ENCODE data around the gene SESN3. TPM values are rescaled to one million over a fixed set of nuclear protein-coding genes. Genes with fewer than 3 reads are reported as not detected.

SESN3 gene
- total and polyA plus RNA-seq, 8 donors, result 1.6 to 26.8 (median 5.7) TPM

DNA sequence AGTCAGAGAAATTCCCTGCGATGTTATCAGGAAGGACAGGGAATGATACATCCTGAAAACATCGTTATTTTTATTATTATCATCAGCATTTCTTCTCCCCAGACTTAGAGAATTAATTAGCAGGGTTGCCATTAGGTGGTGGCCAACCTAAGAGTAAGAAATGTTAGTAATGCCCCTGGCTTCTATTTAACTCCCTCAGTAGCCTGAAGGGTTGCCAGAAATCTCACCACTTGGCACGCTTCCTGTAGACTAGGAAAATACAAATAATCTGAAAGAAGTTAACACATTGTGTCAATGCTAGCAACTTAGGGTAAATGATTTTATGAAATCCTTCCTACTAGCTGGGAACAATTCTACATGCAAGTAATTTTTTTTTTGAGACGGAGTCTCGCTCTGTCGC, 95.8 kb downstream of the SESN3 start:
- no peak for FAIRE-seq
- TF ChIP-seq, protein P1, sequence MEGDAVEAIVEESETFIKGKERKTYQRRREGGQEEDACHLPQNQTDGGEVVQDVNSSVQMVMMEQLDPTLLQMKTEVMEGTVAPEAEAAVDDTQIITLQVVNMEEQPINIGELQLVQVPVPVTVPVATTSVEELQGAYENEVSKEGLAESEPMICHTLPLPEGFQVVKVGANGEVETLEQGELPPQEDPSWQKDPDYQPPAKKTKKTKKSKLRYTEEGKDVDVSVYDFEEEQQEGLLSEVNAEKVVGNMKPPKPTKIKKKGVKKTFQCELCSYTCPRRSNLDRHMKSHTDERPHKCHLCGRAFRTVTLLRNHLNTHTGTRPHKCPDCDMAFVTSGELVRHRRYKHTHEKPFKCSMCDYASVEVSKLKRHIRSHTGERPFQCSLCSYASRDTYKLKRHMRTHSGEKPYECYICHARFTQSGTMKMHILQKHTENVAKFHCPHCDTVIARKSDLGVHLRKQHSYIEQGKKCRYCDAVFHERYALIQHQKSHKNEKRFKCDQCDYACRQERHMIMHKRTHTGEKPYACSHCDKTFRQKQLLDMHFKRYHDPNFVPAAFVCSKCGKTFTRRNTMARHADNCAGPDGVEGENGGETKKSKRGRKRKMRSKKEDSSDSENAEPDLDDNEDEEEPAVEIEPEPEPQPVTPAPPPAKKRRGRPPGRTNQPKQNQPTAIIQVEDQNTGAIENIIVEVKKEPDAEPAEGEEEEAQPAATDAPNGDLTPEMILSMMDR (IDR thresholded peaks at IDR 0.05), result no peak
- Histone ChIP-seq H3K27ac (peak overlapping the region in 1 of 4 donors; percentile 36), H3K27me3 (no peaks in the 10 kb centered on the region), H3K36me3 (no peaks in the 10 kb centered on the region), H3K9me3 (no peaks in the 10 kb centered on the region), H3K4me1 (peaks cover 0 to 7% (median 7%) of the 10 kb centered on the region in 3 donors), H3K4me3 (no peak overlapping the region)
- intact Hi-C loops (cut with DNase I), result no loop called here
- ATAC-seq, result peak in 3 of 4 donors; percentile 61 to 76 (median 69)
- WGBS, 2 donors, result 13 to 57% methylated on average over 3 to 6 of the region's 6 CpGs
- DNase-seq, result peak in 4 of 6 donors; percentile 26 to 55 (median 36)

GRCh38 chr11:95134491-95134890, 96.5 kb downstream of the SESN3 start:
- Histone ChIP-seq H3K4me1 (peaks cover 0 to 7% (median 7%) of the 10 kb centered on the region in 3 donors), H3K36me3 (no peaks in the 10 kb centered on the region), H3K4me3 (no peak overlapping the region), H3K27ac (peak overlapping the region in 1 of 4 donors; percentile 36), H3K27me3 (no peaks in the 10 kb centered on the region), H3K9me3 (no peaks in the 10 kb centered on the region)
- 27 to 32% methylated on average over 5 of the region's 5 CpGs for WGBS, 2 donors
- intact Hi-C loops (cut with DNase I), result no loop called here
- DNase-seq, result peak in 1 of 6 donors; percentile 25
- FAIRE-seq, result no peak
- ATAC-seq, result peak in 3 of 4 donors; percentile 76 to 93 (median 78)
- TF ChIP-seq, protein P1 (IDR thresholded peaks at IDR 0.05), result no peak

- ATAC-seq, result no peak
- DNase-seq, result no peak
- peaks cover 0 to 8% (median 0%) of the 10 kb centered on the region in 3 donors for H3K36me3 ChIP-seq
- TF ChIP-seq, protein P1 (IDR thresholded peaks at IDR 0.05), result no peak
- peaks cover 0 to 7% (median 7%) of the 10 kb centered on the region in 3 donors for H3K4me1 ChIP-seq
- H3K9me3 ChIP-seq, result no peaks in the 10 kb centered on the region
- H3K27ac ChIP-seq, result no peak overlapping the region
- WGBS, 2 donors, result 68 to 80% methylated on average over 2 of the region's 2 CpGs
- H3K27me3 ChIP-seq, result no peaks in the 10 kb centered on the region
- H3K4me3 ChIP-seq, result no peak overlapping the region
- FAIRE-seq, result no peak
- intact Hi-C loops (cut with DNase I), result no loop called here
Measured at GRCh38 chr11:95132956-95133355, 98.0 kb downstream of the SESN3 start.

DNA sequence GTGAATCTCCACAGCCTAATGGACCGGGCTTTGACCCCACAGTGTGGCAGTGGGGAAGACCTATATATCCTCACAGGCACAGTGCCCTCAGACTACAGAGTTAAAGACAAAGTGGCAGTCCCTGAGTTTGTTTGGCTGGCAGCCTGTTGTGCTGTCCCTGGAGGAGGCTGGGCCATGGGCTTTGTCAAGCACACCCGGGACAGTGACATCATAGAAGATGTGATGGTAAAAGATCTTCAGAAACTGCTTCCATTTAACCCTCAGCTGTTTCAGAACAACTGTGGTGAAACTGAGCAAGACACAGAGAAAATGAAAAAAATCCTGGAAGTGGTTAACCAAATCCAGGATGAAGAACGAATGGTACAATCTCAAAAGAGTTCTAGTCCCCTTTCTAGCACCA, 102.4 kb downstream of the SESN3 start:
- no peaks in the 10 kb centered on the region for H3K27me3 ChIP-seq
- TF ChIP-seq, protein P1 (IDR thresholded peaks at IDR 0.05), result no peak
- H3K9me3 ChIP-seq, result no peaks in the 10 kb centered on the region
- no peaks in the 10 kb centered on the region for H3K4me1 ChIP-seq
- FAIRE-seq (no peak), DNase-seq (no peak), ATAC-seq (no peak)
- H3K4me3 ChIP-seq, result no peak overlapping the region
- no peak overlapping the region for H3K27ac ChIP-seq
- peaks cover 0 to 8% (median 0%) of the 10 kb centered on the region in 3 donors for H3K36me3 ChIP-seq
- intact Hi-C loops (cut with DNase I), result no loop called here
- WGBS, 2 donors, result 90 to 97% methylated on average over 3 of the region's 3 CpGs

- 79 to 87% methylated on average over 3 of the region's 3 CpGs for WGBS, 2 donors
- FAIRE-seq (no peak), DNase-seq (no peak), ATAC-seq (no peak)
- no peaks in the 10 kb centered on the region for H3K27me3 ChIP-seq
- no peak overlapping the region for H3K4me3 ChIP-seq
- no peak overlapping the region for H3K27ac ChIP-seq
- no peaks in the 10 kb centered on the region for H3K9me3 ChIP-seq
- TF ChIP-seq, protein P1 (IDR thresholded peaks at IDR 0.05), result no peak
- peaks cover 0 to 3% (median 0%) of the 10 kb centered on the region in 3 donors for H3K36me3 ChIP-seq
- intact Hi-C loops (cut with DNase I), result no loop called here
- no peaks in the 10 kb centered on the region for H3K4me1 ChIP-seq
Measured at GRCh38 chr11:95123556-95123955, 107.4 kb downstream of the SESN3 start.
